Measurements from ENCODE around the gene ZCCHC17. TPM values are rescaled to one million over a fixed set of nuclear protein-coding genes. Genes with fewer than 3 reads are reported as not detected.

ZCCHC17 gene
- total and polyA plus RNA-seq, 10 donors: 16.1 to 31.7 (median 20.3) TPM

DNA sequence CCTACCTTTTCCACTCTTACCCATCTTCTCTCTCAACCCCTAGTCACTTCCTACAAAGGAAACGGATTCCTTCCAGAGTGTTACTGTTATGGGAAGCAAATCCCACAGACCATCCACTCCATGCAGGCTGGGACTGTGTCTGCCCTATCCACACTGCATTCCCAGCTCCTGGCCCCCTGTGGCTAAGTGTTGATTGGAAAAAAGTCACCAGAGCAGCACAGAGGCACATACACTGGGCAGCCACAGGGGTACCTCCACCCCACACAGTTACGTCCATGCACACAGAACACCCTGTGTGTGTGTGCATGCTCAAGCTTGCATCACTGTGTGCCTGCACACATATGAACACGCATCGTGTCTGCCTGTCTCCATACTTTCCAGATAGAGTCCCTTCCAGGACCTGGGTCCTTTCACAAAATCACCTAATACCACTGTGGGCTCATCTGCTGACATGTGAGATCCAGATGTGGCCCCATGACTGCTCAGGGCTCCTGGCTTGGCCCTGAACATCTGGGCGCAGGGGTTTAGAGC is 112.0 kb downstream of the ZCCHC17 start:
- H3K36me3 ChIP-seq: no peaks in the 10 kb centered on the region
- H3K27ac ChIP-seq: no peak overlapping the region
- intact Hi-C loops (cut with DNase I; ENCODE audit: low total_unique reads): no loop called here
- 84 to 90% (median 86%) methylated on average over 5 of the region's 5 CpGs for WGBS, 5 donors
- H3K4me3 ChIP-seq: no peak overlapping the region
- no peaks in the 10 kb centered on the region for H3K9me3 ChIP-seq
- DNase-seq: no peak
- H3K4me1 ChIP-seq: peaks cover 6 to 16% (median 12%) of the 10 kb centered on the region in 6 donors
- H3K27me3 ChIP-seq (replicated peaks in 1 of 7): peaks cover 0 to 52% (median 23%) of the 10 kb centered on the region in 7 donors
- TF ChIP-seq POLR2A (IDR thresholded peaks at IDR 0.05) (no peak), CTCF (IDR thresholded peaks at IDR 0.05 in 8 of 11, conservative IDR thresholded peaks at IDR 0.05 in 3 of 11) (no peak)

DNA sequence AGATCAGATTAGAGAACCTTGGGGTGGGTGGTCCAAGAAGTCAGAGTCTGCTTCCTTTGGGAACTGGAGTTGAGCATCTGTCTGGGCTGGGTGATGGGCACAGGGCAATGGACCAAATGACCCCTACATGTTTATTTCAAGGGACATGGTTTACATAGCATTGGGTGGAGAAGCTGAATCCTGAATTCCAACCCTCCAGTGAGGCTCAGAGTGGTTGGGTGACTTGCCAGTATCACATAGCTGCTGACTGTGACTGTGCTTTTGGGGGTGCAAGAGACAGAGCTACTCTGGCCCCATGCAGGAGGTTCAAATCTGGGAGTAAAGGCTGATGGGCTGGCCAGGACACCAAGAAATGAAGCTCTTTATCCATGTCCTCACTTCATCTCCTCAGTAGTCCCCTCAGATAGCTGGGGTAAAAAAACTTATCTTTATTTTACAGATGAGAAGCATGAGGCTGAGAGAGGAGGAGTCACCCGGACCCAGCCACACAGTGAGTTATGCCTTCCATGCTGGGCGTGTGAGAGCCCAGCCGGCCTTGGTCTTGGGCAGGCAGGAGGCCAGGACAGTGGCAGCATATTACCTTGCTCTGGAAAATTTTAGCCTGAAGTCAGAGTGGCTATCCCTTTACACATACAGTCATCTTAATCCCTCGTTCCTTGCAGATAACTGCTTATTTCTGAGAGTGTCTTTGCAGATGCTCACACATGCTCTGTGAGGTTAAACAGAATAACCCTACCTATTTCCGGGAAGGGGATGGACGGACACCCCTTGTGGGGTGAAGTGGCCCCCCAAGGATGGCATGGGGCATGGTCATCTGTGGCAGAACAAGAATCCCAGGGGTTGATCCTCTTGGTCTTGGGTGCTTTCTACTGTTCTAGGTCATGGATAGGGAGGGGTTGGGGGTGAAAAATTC is 113.4 kb downstream of the ZCCHC17 start:
- Histone ChIP-seq H3K27ac (no peak overlapping the region), H3K4me1 (peaks cover 6 to 19% (median 14%) of the 10 kb centered on the region in 6 donors), H3K9me3 (no peaks in the 10 kb centered on the region), H3K36me3 (no peaks in the 10 kb centered on the region), H3K4me3 (no peak overlapping the region), H3K27me3 (replicated peaks in 1 of 7) (peaks cover 0 to 65% (median 26%) of the 10 kb centered on the region in 7 donors)
- 69 to 90% (median 78%) methylated on average over 6 of the region's 6 CpGs for WGBS, 5 donors
- DNase-seq: no peak
- intact Hi-C loops (cut with DNase I; ENCODE audit: low total_unique reads): no loop called here
- TF ChIP-seq CTCF (IDR thresholded peaks at IDR 0.05 in 8 of 11, conservative IDR thresholded peaks at IDR 0.05 in 3 of 11) (no peak), POLR2A (IDR thresholded peaks at IDR 0.05) (no peak)

DNA sequence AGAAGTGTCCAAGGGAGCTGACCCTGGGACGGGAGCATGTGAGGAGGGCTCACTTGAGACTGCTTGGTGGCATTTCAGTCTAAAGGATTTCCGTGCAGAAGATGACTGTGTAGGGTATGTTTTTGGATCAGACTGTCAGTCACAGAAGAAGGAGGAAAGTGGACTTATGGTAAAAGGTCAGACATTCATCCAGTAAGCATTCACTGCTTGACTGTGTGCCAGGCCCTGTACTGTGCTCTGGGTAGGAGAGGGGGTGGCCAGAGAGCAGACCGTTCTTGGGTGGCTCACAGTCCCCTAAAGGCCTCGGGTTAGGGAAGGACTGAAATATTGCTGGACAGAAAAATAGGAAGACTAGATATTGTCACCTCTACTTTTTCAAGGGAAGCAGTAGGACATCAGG is 114.0 kb downstream of the ZCCHC17 start:
- 74 to 95% (median 77%) methylated on average over 4 of the region's 4 CpGs for WGBS, 5 donors
- intact Hi-C loops (cut with DNase I; ENCODE audit: low total_unique reads): no loop called here
- Histone ChIP-seq H3K9me3 (no peaks in the 10 kb centered on the region), H3K4me1 (peaks cover 6 to 19% (median 14%) of the 10 kb centered on the region in 6 donors), H3K27me3 (replicated peaks in 1 of 7) (peaks cover 0 to 69% (median 26%) of the 10 kb centered on the region in 7 donors), H3K4me3 (no peak overlapping the region), H3K27ac (no peak overlapping the region), H3K36me3 (no peaks in the 10 kb centered on the region)
- no peak for DNase-seq
- no peak for TF ChIP-seq POLR2A (IDR thresholded peaks at IDR 0.05)
- no peak for TF ChIP-seq CTCF (IDR thresholded peaks at IDR 0.05 in 8 of 11, conservative IDR thresholded peaks at IDR 0.05 in 3 of 11)
- TF ChIP-seq POLR2AphosphoS5 (IDR thresholded peaks at IDR 0.05): no peak

GRCh38 chr1:31412205-31412604 is 115.4 kb downstream of the ZCCHC17 start:
- DNase-seq: no peak
- intact Hi-C loops (cut with DNase I; ENCODE audit: low total_unique reads): no loop called here
- peaks cover 6 to 19% (median 14%) of the 10 kb centered on the region in 6 donors for H3K4me1 ChIP-seq
- H3K27ac ChIP-seq: no peak overlapping the region
- 51 to 65% (median 58%) methylated on average over 2 of the region's 2 CpGs for WGBS, 5 donors
- no peaks in the 10 kb centered on the region for H3K9me3 ChIP-seq
- H3K36me3 ChIP-seq: no peaks in the 10 kb centered on the region
- H3K4me3 ChIP-seq: peak overlapping the region in 1 of 8 donors; percentile 76
- peaks cover 0 to 69% (median 26%) of the 10 kb centered on the region in 7 donors for H3K27me3 ChIP-seq (replicated peaks in 1 of 7)
- TF ChIP-seq POLR2A (IDR thresholded peaks at IDR 0.05) (no peak), POLR2AphosphoS5 (IDR thresholded peaks at IDR 0.05) (no peak), CTCF (IDR thresholded peaks at IDR 0.05 in 8 of 11, conservative IDR thresholded peaks at IDR 0.05 in 3 of 11) (no peak)

Data from spleen (tissue), 11 donors.